GM23338 (cell line): ENCODE results near the gene VAMP8.
"Not testable (repeated sequence)": the region's sequence is repeated elsewhere in the genome, so short reads cannot be mapped to it uniquely, and the experiment has no call there.

ENCODE experiments used
- CREB1 ChIP-seq: fragments of 250-450 bp; sonication (Bioruptor Pico); IDR thresholded peaks from 2 replicates; pipeline ENCODE4 v1.5.0; 2020; ENCODE audit warnings: low read depth, mild to moderate bottlenecking, moderate library complexity
- CTCF ChIP-seq, 2 experiments: fragments of 200-600 bp in 1 of 2; sonication (generic) in 1 of 2; conservative IDR thresholded peaks; 2 replicates each; pipeline versions ENCODE4 v1.5.1 to v1.6.1; 2016 to 2017; ENCODE audit warnings: antibody characterized with exemption in 2 of 2, low read depth in 2 of 2, mild to moderate bottlenecking in 2 of 2, moderate library complexity in 1 of 2
- ETS1 ChIP-seq: IDR thresholded peaks from 2 replicates; pipeline ENCODE4 v1.6.1; 2016; ENCODE audit warnings: antibody characterized with exemption
- EZH2 ChIP-seq: fragments of 200-600 bp; sonication (generic); IDR thresholded peaks from one replicate; pipeline ENCODE4 v1.8.0; 2017; ENCODE audit warnings: antibody characterized with exemption, mild to moderate bottlenecking, low read depth; ENCODE audit not compliant: unreplicated experiment
- EZH2phosphoT487 ChIP-seq: fragments of 200-600 bp; sonication (generic); IDR thresholded peaks from one replicate; pipeline ENCODE4 v1.8.1; 2018; ENCODE audit warnings: antibody characterized with exemption; ENCODE audit not compliant: unreplicated experiment
- JUNB ChIP-seq: IDR thresholded peaks from one replicate; pipeline ENCODE4 v1.6.1; 2016; ENCODE audit warnings: antibody characterized with exemption; ENCODE audit not compliant: unreplicated experiment
- NANOG ChIP-seq: IDR thresholded peaks from 2 replicates; pipeline ENCODE4 v1.6.1; 2016; ENCODE audit warnings: antibody characterized with exemption, borderline replicate concordance
- POLR2AphosphoS5 ChIP-seq: IDR thresholded peaks from 2 replicates; pipeline ENCODE4 v1.6.1; 2016; ENCODE audit warnings: antibody characterized with exemption, low read depth
- STAT1 ChIP-seq: IDR thresholded peaks from one replicate; pipeline ENCODE4 v1.6.1; 2016; ENCODE audit warnings: antibody characterized with exemption; ENCODE audit not compliant: unreplicated experiment
- ZNF114 ChIP-seq: fragments of 250-450 bp; sonication (Bioruptor Pico); IDR thresholded peaks from 2 replicates; pipeline ENCODE4 v1.5.0; 2020; ENCODE audit warnings: mild to moderate bottlenecking, moderate library complexity
- ZNF331 ChIP-seq: fragments of 250-450 bp; sonication (Bioruptor Pico); IDR thresholded peaks from 2 replicates; pipeline ENCODE4 v1.5.0; 2020; ENCODE audit warnings: low read depth, mild to moderate bottlenecking, moderate library complexity
- TF ChIP-seq, protein P1 (sequence below): IDR thresholded peaks from one replicate; pipeline ENCODE4 v1.6.1; 2018; ENCODE audit warnings: antibody characterized with exemption; ENCODE audit not compliant: unreplicated experiment

DNA sequence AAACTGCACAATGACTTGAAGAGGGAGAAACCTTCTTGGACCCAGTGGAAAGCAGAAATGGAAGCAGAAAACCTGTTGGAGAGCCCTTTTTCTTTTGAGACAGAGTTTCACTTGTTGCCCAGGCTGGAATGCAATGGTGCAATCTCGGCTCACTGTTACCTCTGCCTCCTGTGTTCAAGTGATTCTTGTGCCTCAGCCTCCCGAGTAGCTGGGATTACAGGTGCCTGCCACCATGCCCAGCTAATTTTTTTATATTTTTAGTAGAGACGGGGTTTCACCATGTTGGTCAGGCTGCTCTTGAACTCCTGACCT is 26.7 kb downstream of the VAMP8 start:
- TF ChIP-seq CTCF (conservative IDR thresholded peaks at IDR 0.05; ENCODE audit: low read depth in 2 of 2); EZH2; EZH2phosphoT487; ETS1; POLR2AphosphoS5; JUNB; NANOG; ZNF114 (CRISPR knock-in tag); ZNF331; CREB1; STAT1: not testable (repeated sequence)
- TF ChIP-seq, protein P1, sequence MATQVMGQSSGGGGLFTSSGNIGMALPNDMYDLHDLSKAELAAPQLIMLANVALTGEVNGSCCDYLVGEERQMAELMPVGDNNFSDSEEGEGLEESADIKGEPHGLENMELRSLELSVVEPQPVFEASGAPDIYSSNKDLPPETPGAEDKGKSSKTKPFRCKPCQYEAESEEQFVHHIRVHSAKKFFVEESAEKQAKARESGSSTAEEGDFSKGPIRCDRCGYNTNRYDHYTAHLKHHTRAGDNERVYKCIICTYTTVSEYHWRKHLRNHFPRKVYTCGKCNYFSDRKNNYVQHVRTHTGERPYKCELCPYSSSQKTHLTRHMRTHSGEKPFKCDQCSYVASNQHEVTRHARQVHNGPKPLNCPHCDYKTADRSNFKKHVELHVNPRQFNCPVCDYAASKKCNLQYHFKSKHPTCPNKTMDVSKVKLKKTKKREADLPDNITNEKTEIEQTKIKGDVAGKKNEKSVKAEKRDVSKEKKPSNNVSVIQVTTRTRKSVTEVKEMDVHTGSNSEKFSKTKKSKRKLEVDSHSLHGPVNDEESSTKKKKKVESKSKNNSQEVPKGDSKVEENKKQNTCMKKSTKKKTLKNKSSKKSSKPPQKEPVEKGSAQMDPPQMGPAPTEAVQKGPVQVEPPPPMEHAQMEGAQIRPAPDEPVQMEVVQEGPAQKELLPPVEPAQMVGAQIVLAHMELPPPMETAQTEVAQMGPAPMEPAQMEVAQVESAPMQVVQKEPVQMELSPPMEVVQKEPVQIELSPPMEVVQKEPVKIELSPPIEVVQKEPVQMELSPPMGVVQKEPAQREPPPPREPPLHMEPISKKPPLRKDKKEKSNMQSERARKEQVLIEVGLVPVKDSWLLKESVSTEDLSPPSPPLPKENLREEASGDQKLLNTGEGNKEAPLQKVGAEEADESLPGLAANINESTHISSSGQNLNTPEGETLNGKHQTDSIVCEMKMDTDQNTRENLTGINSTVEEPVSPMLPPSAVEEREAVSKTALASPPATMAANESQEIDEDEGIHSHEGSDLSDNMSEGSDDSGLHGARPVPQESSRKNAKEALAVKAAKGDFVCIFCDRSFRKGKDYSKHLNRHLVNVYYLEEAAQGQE = not testable (repeated sequence)
